ENCODE measurements around the gene REV1.
A peak's percentile ranks its signal among the peaks of the same experiment; 100 is the strongest.

Gene REV1

DNA sequence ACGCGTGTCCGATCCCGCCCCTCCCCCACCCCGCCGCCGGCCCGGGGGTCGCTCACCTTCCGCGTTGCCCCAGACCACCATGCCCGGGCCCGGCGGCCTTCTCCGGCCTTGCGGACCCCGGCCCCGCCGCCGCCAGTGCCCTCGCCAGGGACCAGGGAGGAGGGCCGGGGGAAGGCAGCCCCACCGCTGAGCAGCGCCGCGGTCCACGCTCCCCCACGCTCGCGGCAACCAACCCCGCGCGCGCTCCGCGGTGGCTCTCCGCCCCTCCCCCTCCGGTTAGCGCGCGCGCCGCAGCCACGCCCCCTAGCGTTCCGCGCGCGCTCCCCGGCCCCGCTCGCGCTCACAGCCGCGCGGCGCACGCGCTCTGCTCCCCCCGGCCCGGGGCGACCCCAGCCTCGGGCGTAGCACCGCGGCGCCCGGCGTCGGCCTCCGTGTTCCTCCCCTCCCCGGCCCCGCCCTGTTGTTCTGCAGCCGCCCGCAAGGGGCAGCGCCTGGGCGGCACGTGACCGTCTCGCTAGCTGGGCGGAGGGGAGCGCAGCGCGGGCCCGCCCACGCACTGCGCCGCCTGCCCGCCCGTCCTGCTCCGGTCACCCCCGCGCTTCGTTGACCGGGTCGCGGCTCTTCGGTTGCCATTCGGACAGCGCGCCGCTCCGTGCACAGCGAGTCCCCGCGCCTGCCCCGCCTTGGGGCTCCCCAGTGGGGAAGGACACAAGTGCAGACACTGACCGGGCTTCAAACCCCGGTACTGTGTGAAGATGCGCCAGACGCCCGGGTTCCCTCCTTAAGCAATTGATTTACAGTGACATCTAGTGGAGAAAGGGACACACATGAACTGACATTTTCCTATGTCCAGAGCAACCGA, at the start of gene REV1:
Gene REV1 (minus strand): TSS at position 257 of the 862 bp plus-strand sequence. CDS start 25,042 bp downstream, outside the sequence.
- DNase-seq (ENCODE audit: low spot score): peak; percentile 97
- in situ Hi-C loops (cut with MboI; ENCODE audit: low sequenced_read_pairs, unreplicated experiment): loop anchor here (10.0 to 25.0 kb wide), 4 partner anchors 145 to 853 kb away; partner anchors contain the start of genes MITD1 and MRPL30
- TF ChIP-seq, protein P1, sequence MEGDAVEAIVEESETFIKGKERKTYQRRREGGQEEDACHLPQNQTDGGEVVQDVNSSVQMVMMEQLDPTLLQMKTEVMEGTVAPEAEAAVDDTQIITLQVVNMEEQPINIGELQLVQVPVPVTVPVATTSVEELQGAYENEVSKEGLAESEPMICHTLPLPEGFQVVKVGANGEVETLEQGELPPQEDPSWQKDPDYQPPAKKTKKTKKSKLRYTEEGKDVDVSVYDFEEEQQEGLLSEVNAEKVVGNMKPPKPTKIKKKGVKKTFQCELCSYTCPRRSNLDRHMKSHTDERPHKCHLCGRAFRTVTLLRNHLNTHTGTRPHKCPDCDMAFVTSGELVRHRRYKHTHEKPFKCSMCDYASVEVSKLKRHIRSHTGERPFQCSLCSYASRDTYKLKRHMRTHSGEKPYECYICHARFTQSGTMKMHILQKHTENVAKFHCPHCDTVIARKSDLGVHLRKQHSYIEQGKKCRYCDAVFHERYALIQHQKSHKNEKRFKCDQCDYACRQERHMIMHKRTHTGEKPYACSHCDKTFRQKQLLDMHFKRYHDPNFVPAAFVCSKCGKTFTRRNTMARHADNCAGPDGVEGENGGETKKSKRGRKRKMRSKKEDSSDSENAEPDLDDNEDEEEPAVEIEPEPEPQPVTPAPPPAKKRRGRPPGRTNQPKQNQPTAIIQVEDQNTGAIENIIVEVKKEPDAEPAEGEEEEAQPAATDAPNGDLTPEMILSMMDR (IDR thresholded peaks at IDR 0.05; ENCODE audit: borderline replicate concordance, control extremely low read depth, extremely low read depth, insufficient read depth, missing control alignments): peak; percentile 75

DNA sequence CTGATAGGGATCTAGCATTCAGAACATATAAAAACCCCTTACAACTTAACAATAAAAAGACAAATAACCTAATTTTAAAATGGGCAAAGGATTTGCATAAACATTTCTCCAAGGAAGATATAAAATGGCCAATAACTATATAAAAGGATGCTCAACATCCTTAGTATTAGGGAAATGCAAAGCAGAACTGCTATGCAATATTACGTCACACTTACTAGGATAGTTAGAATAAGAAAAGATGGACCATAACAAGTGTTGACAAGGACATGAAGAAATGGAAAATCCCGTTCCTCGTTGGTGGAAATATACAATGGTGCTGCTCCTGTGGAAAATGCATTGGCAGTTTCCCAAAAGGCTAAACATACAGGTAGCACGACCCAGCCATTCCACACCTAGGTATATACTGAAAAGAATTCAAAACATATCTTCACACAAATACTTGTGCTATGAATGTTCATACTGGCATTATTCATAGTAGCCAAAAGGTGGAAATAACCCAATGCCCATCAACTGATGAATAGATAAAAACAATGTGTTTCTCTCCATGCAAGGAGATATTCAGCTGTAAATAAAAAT, 48.2 kb upstream of the REV1 start:
- TF ChIP-seq, protein P1 (IDR thresholded peaks at IDR 0.05; ENCODE audit: borderline replicate concordance, control extremely low read depth, extremely low read depth, insufficient read depth, missing control alignments): no peak
- no peak for DNase-seq (ENCODE audit: low spot score)
- in situ Hi-C loops (cut with MboI; ENCODE audit: low sequenced_read_pairs, unreplicated experiment): no loop called here

DNA sequence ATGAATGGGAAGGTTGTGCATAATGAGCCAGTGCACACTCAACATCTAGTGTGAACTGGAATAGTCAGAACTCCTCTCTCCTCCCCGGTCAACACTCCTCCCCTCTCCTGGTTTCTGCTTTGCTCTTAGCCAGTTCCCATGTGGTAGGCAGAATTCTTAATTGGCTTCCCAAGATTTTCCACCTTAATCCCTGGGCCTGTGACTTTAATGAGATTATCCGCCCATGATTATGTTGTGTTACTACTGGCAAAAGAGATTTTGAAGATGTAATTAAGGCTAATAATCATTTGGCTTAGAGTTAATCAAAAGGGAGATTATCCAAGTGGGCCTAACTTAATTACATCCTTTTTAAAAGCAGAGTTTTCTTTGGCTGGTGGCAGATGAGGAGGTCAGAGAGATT, 34.2 kb upstream of the REV1 start:
- DNase-seq (ENCODE audit: low spot score): no peak
- in situ Hi-C loops (cut with MboI; ENCODE audit: low sequenced_read_pairs, unreplicated experiment): no loop called here
- TF ChIP-seq, protein P1 (IDR thresholded peaks at IDR 0.05; ENCODE audit: borderline replicate concordance, control extremely low read depth, extremely low read depth, insufficient read depth, missing control alignments): no peak

DNA sequence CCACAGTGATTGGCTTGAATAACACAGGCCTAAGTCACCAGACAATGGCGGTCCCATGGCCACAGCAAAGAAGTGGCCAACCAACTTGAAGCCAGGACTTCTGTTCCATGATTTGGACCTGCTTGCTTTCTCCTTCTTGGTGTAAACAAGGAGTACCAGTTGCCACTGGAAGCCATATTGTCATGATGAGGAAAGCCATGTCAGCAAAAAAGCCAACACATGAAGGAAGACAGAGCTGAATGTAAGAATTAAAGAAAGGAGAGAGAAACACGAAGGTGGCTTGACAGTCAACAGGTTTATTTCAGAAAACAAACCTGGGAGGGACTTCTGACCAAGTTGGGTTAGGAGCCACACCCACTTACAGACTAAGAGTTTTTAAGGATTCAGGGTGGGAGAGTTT, 32.3 kb upstream of the REV1 start:
- in situ Hi-C loops (cut with MboI; ENCODE audit: low sequenced_read_pairs, unreplicated experiment): no loop called here
- TF ChIP-seq, protein P1 (IDR thresholded peaks at IDR 0.05; ENCODE audit: borderline replicate concordance, control extremely low read depth, extremely low read depth, insufficient read depth, missing control alignments): no peak
- no peak for DNase-seq (ENCODE audit: low spot score)

DNA sequence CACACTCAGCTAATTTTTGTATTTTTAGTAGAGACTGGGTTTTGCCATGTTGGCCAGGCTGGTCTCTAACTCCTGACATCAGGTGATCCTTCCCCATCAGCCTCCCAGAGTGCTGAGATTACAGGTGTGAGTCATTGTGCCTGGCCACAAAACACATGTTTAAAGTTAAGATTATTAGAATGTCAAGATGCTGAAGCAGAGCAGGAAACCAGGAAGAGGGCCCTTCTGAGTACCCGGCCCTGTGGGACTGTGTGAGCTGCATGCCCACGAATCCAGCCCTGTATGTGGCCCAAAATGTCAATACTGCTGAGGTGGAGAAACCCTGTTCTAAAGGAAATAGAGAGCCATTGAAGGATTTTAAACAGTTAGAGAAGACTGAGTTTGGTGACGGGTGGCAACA, 31.0 kb upstream of the REV1 start:
- in situ Hi-C loops (cut with MboI; ENCODE audit: low sequenced_read_pairs, unreplicated experiment): no loop called here
- TF ChIP-seq, protein P1 (IDR thresholded peaks at IDR 0.05; ENCODE audit: borderline replicate concordance, control extremely low read depth, extremely low read depth, insufficient read depth, missing control alignments): no peak
- DNase-seq (ENCODE audit: low spot score): no peak

DNA sequence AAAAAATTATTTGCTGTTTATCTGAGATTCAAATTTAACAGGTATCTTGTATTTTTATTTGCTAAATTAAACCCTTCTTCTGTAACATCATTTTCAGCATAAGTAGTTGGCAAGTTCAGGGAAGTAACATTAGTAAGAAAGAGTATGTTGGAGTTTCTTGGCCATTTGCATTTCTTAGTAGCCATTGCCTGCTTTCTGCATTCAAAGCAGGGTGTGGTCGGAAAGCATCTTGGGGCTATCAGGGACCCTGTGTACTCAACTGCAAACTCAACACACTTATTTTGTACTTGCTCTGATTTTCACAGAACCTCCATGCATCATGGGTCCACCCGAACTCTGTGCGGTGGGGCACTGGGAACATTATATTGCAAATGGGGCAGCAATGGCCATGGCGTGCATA, 30.4 kb upstream of the REV1 start:
- in situ Hi-C loops (cut with MboI; ENCODE audit: low sequenced_read_pairs, unreplicated experiment): no loop called here
- no peak for DNase-seq (ENCODE audit: low spot score)
- TF ChIP-seq, protein P1 (IDR thresholded peaks at IDR 0.05; ENCODE audit: borderline replicate concordance, control extremely low read depth, extremely low read depth, insufficient read depth, missing control alignments): no peak
